ENCODE results near the gene COPRS. TPM values are rescaled to one million over a fixed set of nuclear protein-coding genes. Genes with fewer than 3 reads are reported as not detected.

The COPRS gene
- 57.9 and 60.7 TPM in 2 replicates for total RNA-seq
- long read RNA-seq, result 0 reads

- Mint-ChIP-seq H3K36me3 (ENCODE audit: low read depth) (peaks cover 11% of the 10 kb centered on the region), H3K4me1 (peaks cover 22% of the 10 kb centered on the region), H3K27ac (ENCODE audit: unreplicated experiment) (no peak within 1 kb of the TSS), H3K27me3 (ENCODE audit: low read depth) (no peaks in the 10 kb centered on the region), H3K4me3 (peak within 1 kb of the TSS; percentile 85), H3K9me3 (no peaks in the 10 kb centered on the region)
- TF ChIP-seq CTCF (conservative IDR thresholded peaks at IDR 0.05), result no peak
- DNase-seq (ENCODE audit: low read depth, low spot score), result peak; percentile 79
Observed at GRCh38 chr17:31858642-31859486, at the start of gene COPRS. Gene COPRS, minus strand, starts transcription at chr17:31859244. Its CDS starts 45 bp downstream, at chr17:31859199.

GRCh38 chr17:31908386-31908785 lies 49.3 kb upstream of the COPRS start:
- Mint-ChIP-seq H3K4me1 (no peaks in the 10 kb centered on the region), H3K36me3 (ENCODE audit: low read depth) (no peaks in the 10 kb centered on the region), H3K4me3 (no peak overlapping the region), H3K27ac (ENCODE audit: unreplicated experiment) (no peak overlapping the region), H3K9me3 (no peaks in the 10 kb centered on the region), H3K27me3 (ENCODE audit: low read depth) (peaks cover 19% of the 10 kb centered on the region)
- TF ChIP-seq CTCF (conservative IDR thresholded peaks at IDR 0.05), result no peak
- no peak for DNase-seq (ENCODE audit: low read depth, low spot score)

GRCh38 chr17:31907342-31907962 lies 48.4 kb upstream of the COPRS start:
- H3K36me3 Mint-ChIP-seq (ENCODE audit: low read depth), result no peaks in the 10 kb centered on the region
- no peaks in the 10 kb centered on the region for H3K9me3 Mint-ChIP-seq
- H3K4me1 Mint-ChIP-seq, result no peaks in the 10 kb centered on the region
- no peak for TF ChIP-seq CTCF (conservative IDR thresholded peaks at IDR 0.05)
- no peak for DNase-seq (ENCODE audit: low read depth, low spot score)
- H3K27me3 Mint-ChIP-seq (ENCODE audit: low read depth), result peaks cover 19% of the 10 kb centered on the region
- H3K4me3 Mint-ChIP-seq, result no peak overlapping the region
- no peak overlapping the region for H3K27ac Mint-ChIP-seq (ENCODE audit: unreplicated experiment)

GRCh38 chr17:31903401-31903800 lies 44.4 kb upstream of the COPRS start:
- Mint-ChIP-seq H3K36me3 (ENCODE audit: low read depth) (no peaks in the 10 kb centered on the region), H3K27ac (ENCODE audit: unreplicated experiment) (peak overlapping the region; percentile 62), H3K27me3 (ENCODE audit: low read depth) (peaks cover 13% of the 10 kb centered on the region), H3K4me3 (no peak overlapping the region), H3K4me1 (peaks cover 3% of the 10 kb centered on the region), H3K9me3 (no peaks in the 10 kb centered on the region)
- DNase-seq (ENCODE audit: low read depth, low spot score), result no peak
- TF ChIP-seq CTCF (conservative IDR thresholded peaks at IDR 0.05), result no peak

GRCh38 chr17:31902693-31903092 lies 43.6 kb upstream of the COPRS start:
- no peak for DNase-seq (ENCODE audit: low read depth, low spot score)
- Mint-ChIP-seq H3K27ac (ENCODE audit: unreplicated experiment) (no peak overlapping the region), H3K27me3 (ENCODE audit: low read depth) (peaks cover 8% of the 10 kb centered on the region), H3K4me1 (peaks cover 3% of the 10 kb centered on the region), H3K4me3 (peak overlapping the region; percentile 16), H3K9me3 (no peaks in the 10 kb centered on the region), H3K36me3 (ENCODE audit: low read depth) (no peaks in the 10 kb centered on the region)
- no peak for TF ChIP-seq CTCF (conservative IDR thresholded peaks at IDR 0.05)

All from neural crest cell (in vitro differentiated cells).